Gastrocnemius medialis (tissue), 4 donors: ENCODE measurements around the gene SYNM. TPM values are rescaled to one million over a fixed set of nuclear protein-coding genes. Genes with fewer than 3 reads are reported as not detected.

Experiments
- ATAC-seq, 2 donors: fragments of 150-250 bp; one replicate each; pipeline ENCODE4 v1.9.1; 2016
- DNase-seq, 2 donors: peaks; one replicate each; pipeline ENCODE4 v3.0.0-alpha.2; 2019
- H3K27ac ChIP-seq, 4 donors: fragments of 200-600 bp; sonication (generic); 1 replicate in 1 of 4; 2 replicates in 3 of 4; pipeline ENCODE4 v1.5.1; 2016 to 2018; ENCODE audit warnings: mild to moderate bottlenecking in 2 of 4, moderate library complexity in 1 of 4
- H3K27me3 ChIP-seq, 3 donors: fragments of 200-600 bp; sonication (generic) in 2 of 3; 1 replicate in 1 of 3; 2 replicates in 2 of 3; pipeline versions ENCODE4 v1.5.1 to v1.6.0; 2016 to 2019; ENCODE audit warnings: mild to moderate bottlenecking in 1 of 3, moderate library complexity in 1 of 3
- H3K36me3 ChIP-seq, 2 donors: fragments of 200-600 bp; sonication (generic) in 1 of 2; one replicate each; pipeline ENCODE4 v1.5.1; 2017 to 2018
- H3K4me1 ChIP-seq, 2 donors: fragments of 200-600 bp; sonication (generic) in 1 of 2; one replicate each; pipeline ENCODE4 v1.5.1; 2016 to 2017; ENCODE audit warnings: mild to moderate bottlenecking in 2 of 2
- H3K4me3 ChIP-seq, 4 donors: fragments of 200-600 bp; sonication (generic) in 3 of 4; 1 replicate in 1 of 4; 2 replicates in 3 of 4; pipeline ENCODE4 v1.5.1; 2016 to 2019; ENCODE audit warnings: mild to moderate bottlenecking in 2 of 4
- H3K9me3 ChIP-seq, 3 donors: fragments of 200-600 bp; sonication (generic) in 2 of 3; 1 replicate in 1 of 3; 2 replicates in 2 of 3; pipeline ENCODE4 v1.5.1; 2016 to 2019
- CTCF ChIP-seq, 5 experiments: fragments of 450-650 bp in 3 of 5; fragments of 200-600 bp in 2 of 5; sonication (generic) in 2 of 5; IDR thresholded peaks in 4 of 5; conservative IDR thresholded peaks in 1 of 5; 1 replicate in 4 of 5; 2 replicates in 1 of 5; pipeline ENCODE4 v1.5.1; 2016 to 2019; ENCODE audit warnings: antibody characterized with exemption in 5 of 5, mild to moderate bottlenecking in 3 of 5, moderate library complexity in 3 of 5
- POLR2A ChIP-seq, 2 donors: fragments of 450-650 bp; IDR thresholded peaks; one replicate each; pipeline ENCODE4 v1.6.1; 2017; ENCODE audit warnings: antibody characterized with exemption in 2 of 2, mild to moderate bottlenecking in 2 of 2, moderate library complexity in 2 of 2
- in situ Hi-C, 4 donors: fragments of 200-750 bp; cut with MboI; loops; one replicate each; pipeline versions ENCODE4 v1.15.0 to v1.8.0; 2017; ENCODE audit warnings: low sequenced_read_pairs in 4 of 4
- intact Hi-C: fragments of 100-400 bp; cut with DNase I; formaldehyde crosslinking; loops from one replicate; pipeline ENCODE4 v1.15.1; 2023; ENCODE audit warnings: low total_unique reads
- total RNA-seq, 4 donors: library from RNA; depleted of rRNA; stranded (reverse); fragments of >200 nt; gene quantifications; one replicate each; pipeline versions ENCODE4 v1.1.0 to v1.2.3, GENCODE V29; 2016

The SYNM gene
- total RNA-seq, 4 donors from 2014 or later: 200 to 308 (median 266) TPM

GRCh38 chr15:99125061-99125891 lies 20.4 kb downstream of the SYNM start:
- no peaks in the 10 kb centered on the region for H3K27me3 ChIP-seq
- peaks cover 76 to 78% of the 10 kb centered on the region in 2 donors for H3K4me1 ChIP-seq
- ATAC-seq: peak; percentile 62 to 65
- no peaks in the 10 kb centered on the region for H3K9me3 ChIP-seq
- H3K36me3 ChIP-seq: peaks cover 0 to 22% of the 10 kb centered on the region in 2 donors
- in situ Hi-C loops (no loop called here), intact Hi-C loops (loop anchor here (2.0 to 10.0 kb wide), 3 partner anchors 18 to 1400 kb away; partner anchors contain the start of genes CERS3 and LYSMD4)
- TF ChIP-seq POLR2A (IDR thresholded peaks at IDR 0.05): peak; percentile 31 to 45
- TF ChIP-seq CTCF (IDR thresholded peaks at IDR 0.05 in 4 of 5, conservative IDR thresholded peaks at IDR 0.05 in 1 of 5): no peak
- peak overlapping the region in 3 of 4 donors; percentile 22 to 59 (median 48) for H3K4me3 ChIP-seq
- H3K27ac ChIP-seq: peak overlapping the region; percentile 88 to 97 (median 94)
- peak; percentile 75 to 89 for DNase-seq

GRCh38 chr15:99126131-99126588 lies 21.3 kb downstream of the SYNM start:
- ATAC-seq: no peak
- in situ Hi-C loops: no loop called here
- Histone ChIP-seq H3K27ac (peak overlapping the region; percentile 88 to 97 (median 94)), H3K4me3 (no peak overlapping the region), H3K9me3 (no peaks in the 10 kb centered on the region), H3K27me3 (no peaks in the 10 kb centered on the region), H3K4me1 (peaks cover 70 to 78% of the 10 kb centered on the region in 2 donors), H3K36me3 (peaks cover 0 to 30% of the 10 kb centered on the region in 2 donors)
- TF ChIP-seq POLR2A (IDR thresholded peaks at IDR 0.05) (no peak), CTCF (IDR thresholded peaks at IDR 0.05 in 4 of 5, conservative IDR thresholded peaks at IDR 0.05 in 1 of 5) (no peak)
- no peak for DNase-seq
- intact Hi-C loops: loop anchor here (10.0 kb wide), 2 partner anchors 609 to 1399 kb away; partner anchors contain the start of genes CERS3 and LYSMD4

GRCh38 chr15:99126930-99127329 lies 22.1 kb downstream of the SYNM start:
- Histone ChIP-seq H3K27me3 (no peaks in the 10 kb centered on the region), H3K27ac (peak overlapping the region; percentile 88 to 97 (median 94)), H3K36me3 (peaks cover 0 to 37% of the 10 kb centered on the region in 2 donors), H3K4me1 (peaks cover 65 to 76% of the 10 kb centered on the region in 2 donors), H3K4me3 (no peak overlapping the region), H3K9me3 (no peaks in the 10 kb centered on the region)
- TF ChIP-seq CTCF (IDR thresholded peaks at IDR 0.05 in 4 of 5, conservative IDR thresholded peaks at IDR 0.05 in 1 of 5) (no peak), POLR2A (IDR thresholded peaks at IDR 0.05) (no peak)
- DNase-seq: no peak
- no peak for ATAC-seq
- intact Hi-C loops (loop anchor here (10.0 kb wide), 2 partner anchors 608 to 1398 kb away; partner anchors contain the start of genes CERS3 and LYSMD4), in situ Hi-C loops (no loop called here)

- H3K36me3 ChIP-seq: peaks cover 0 to 46% of the 10 kb centered on the region in 2 donors
- ATAC-seq (no peak), DNase-seq (no peak)
- no peaks in the 10 kb centered on the region for H3K9me3 ChIP-seq
- peak overlapping the region; percentile 88 to 97 (median 94) for H3K27ac ChIP-seq
- H3K4me3 ChIP-seq: no peak overlapping the region
- in situ Hi-C loops: no loop called here
- intact Hi-C loops: loop anchor here (10.0 kb wide), 2 partner anchors 607 to 1397 kb away; partner anchors contain the start of genes CERS3 and LYSMD4
- H3K27me3 ChIP-seq: no peaks in the 10 kb centered on the region
- TF ChIP-seq CTCF (IDR thresholded peaks at IDR 0.05 in 4 of 5, conservative IDR thresholded peaks at IDR 0.05 in 1 of 5): no peak
- no peak for TF ChIP-seq POLR2A (IDR thresholded peaks at IDR 0.05)
- peaks cover 64 to 71% of the 10 kb centered on the region in 2 donors for H3K4me1 ChIP-seq
Observed at GRCh38 chr15:99127773-99128172, 22.9 kb downstream of the SYNM start.
